Measurements from ENCODE around the gene PYGO2. TPM values are rescaled to one million over a fixed set of nuclear protein-coding genes. Genes with fewer than 3 reads are reported as not detected.

PYGO2 gene
- total RNA-seq, 2 experiments from 2014 or later = 21.2 to 21.8 TPM

DNA sequence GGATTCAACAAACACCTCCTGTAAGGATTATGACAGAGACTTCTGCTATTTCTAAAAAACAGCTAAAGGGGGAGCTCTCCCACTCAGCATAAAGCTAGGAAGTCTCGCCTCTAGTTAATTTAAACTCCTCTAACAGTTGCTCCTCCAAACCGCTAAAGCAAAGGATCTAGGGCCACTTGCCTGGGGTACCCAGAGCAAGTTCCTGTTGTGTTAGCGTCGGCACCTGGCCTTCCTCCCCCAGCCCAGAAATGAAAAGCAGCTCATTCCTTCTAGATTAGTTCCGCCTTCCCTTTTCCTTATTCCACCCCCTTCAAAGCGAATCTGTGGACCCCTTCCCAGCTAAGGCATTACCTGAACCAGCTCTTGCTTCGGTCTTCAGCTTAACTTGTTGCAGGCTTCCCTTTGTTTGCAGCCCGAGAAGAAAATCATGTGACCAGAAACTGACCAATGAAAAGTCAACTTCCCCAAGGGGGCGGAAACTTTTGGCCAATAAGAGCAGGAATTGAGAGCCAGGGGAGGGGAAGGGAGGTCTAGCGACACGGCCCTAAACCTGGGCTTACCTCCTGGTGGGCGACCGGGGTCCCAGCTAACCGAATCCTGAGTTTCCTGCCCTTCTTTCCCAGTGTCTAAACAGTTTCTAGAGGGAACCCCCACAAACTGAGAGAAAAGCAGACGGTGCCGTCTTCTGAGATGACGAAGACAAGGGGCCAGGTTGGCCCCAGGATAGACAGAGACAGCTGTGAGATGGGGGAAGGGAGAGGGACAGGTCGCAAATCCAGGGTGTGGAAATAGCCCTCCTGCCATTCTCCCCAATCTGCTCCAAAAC, 5.7 kb downstream of the PYGO2 start, which contains the start of gene PBXIP1:
PBXIP1 (minus strand) TSS at position 382 of the 826 bp plus-strand sequence. CDS start 2,378 bp downstream, outside the sequence.
- H3K27me3 Mint-ChIP-seq = no peaks in the 10 kb centered on the region
- DNase-seq (peak; percentile 86), ATAC-seq (peak; percentile 49)
- intact Hi-C loops (cut with micrococcal nuclease) = no loop called here
- H3K27ac Mint-ChIP-seq = peak within 1 kb of the TSS; percentile 97
- H3K9me3 Mint-ChIP-seq = no peaks in the 10 kb centered on the region
- peaks cover 69% of the 10 kb centered on the region for H3K4me1 Mint-ChIP-seq (ENCODE audit: low read depth)
- CTCF ChIA-PET = interaction anchor here (0.7 to 6.7 kb wide), 17 partner anchors 15 to 286 kb away, joined by 3 to 49 read pairs (median 4); partner anchors contain the start of genes ADAM15, KRTCAP2, LENEP and PMVK
- TF ChIP-seq, protein P1, sequence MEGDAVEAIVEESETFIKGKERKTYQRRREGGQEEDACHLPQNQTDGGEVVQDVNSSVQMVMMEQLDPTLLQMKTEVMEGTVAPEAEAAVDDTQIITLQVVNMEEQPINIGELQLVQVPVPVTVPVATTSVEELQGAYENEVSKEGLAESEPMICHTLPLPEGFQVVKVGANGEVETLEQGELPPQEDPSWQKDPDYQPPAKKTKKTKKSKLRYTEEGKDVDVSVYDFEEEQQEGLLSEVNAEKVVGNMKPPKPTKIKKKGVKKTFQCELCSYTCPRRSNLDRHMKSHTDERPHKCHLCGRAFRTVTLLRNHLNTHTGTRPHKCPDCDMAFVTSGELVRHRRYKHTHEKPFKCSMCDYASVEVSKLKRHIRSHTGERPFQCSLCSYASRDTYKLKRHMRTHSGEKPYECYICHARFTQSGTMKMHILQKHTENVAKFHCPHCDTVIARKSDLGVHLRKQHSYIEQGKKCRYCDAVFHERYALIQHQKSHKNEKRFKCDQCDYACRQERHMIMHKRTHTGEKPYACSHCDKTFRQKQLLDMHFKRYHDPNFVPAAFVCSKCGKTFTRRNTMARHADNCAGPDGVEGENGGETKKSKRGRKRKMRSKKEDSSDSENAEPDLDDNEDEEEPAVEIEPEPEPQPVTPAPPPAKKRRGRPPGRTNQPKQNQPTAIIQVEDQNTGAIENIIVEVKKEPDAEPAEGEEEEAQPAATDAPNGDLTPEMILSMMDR (IDR thresholded peaks at IDR 0.05) = peak; percentile 26
- peak within 1 kb of the TSS; percentile 91 for H3K4me3 Mint-ChIP-seq
- peaks cover 13% of the 10 kb centered on the region for H3K36me3 Mint-ChIP-seq (ENCODE audit: low read depth)
- POLR2A ChIA-PET = interaction anchor here (0.8 to 3.3 kb wide), 13 partner anchors 9 to 366 kb away, joined by 3 to 11 read pairs (median 4); partner anchors contain the start of genes FLAD1, PMVK and ZBTB7B

DNA sequence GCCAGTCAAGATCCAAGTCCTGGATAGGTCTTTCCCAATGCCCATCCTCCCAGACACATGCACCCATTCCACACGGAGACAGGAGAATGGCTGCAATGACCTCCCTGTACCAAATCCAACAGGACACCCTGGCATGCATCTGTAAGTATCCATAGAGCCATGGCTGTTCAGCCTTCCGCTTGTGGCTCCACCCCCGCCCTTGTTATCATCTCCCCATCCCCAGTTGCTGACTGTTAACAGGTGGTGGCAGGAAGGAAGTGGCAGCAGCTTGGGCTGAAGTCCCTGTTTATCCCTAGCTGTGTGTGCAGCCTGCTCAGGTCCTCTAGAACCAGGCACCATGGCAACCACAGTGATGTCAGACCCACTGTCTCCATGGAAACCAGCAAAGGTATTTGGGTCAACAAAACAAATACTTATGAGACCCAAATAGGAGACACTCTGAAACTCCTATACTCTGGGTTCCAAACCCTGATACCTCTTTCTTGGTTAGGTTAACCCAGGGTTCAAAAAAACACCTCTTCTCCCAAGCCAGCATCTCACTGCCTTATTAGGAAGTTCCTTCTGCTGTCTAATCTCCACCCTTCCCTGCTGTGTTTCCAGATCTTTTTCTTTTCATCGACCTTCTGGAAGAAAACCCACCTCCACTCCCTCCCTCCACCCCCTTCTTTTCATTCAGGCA, 6.4 kb downstream of the PYGO2 start:
- TF ChIP-seq, protein P1 (IDR thresholded peaks at IDR 0.05) = no peak
- ChIA-PET POLR2A (interaction anchor here (0.9 to 3.3 kb wide), 10 partner anchors 9 to 365 kb away, joined by 3 to 11 read pairs (median 5); partner anchors contain the start of genes FLAD1, PMVK and ZBTB7B), CTCF (interaction anchor here (0.7 to 6.7 kb wide), 15 partner anchors 15 to 285 kb away, joined by 3 to 49 read pairs (median 4); partner anchors contain the start of genes ADAM15, KRTCAP2, LENEP and PMVK)
- peaks cover 70% of the 10 kb centered on the region for H3K4me1 Mint-ChIP-seq (ENCODE audit: low read depth)
- H3K4me3 Mint-ChIP-seq = peak overlapping the region; percentile 91
- no peaks in the 10 kb centered on the region for H3K9me3 Mint-ChIP-seq
- H3K27ac Mint-ChIP-seq = peak overlapping the region; percentile 97
- intact Hi-C loops (cut with micrococcal nuclease) = no loop called here
- peaks cover 13% of the 10 kb centered on the region for H3K36me3 Mint-ChIP-seq (ENCODE audit: low read depth)
- ATAC-seq = peak; percentile 85
- peak; percentile 94 for DNase-seq
- H3K27me3 Mint-ChIP-seq = no peaks in the 10 kb centered on the region

DNA sequence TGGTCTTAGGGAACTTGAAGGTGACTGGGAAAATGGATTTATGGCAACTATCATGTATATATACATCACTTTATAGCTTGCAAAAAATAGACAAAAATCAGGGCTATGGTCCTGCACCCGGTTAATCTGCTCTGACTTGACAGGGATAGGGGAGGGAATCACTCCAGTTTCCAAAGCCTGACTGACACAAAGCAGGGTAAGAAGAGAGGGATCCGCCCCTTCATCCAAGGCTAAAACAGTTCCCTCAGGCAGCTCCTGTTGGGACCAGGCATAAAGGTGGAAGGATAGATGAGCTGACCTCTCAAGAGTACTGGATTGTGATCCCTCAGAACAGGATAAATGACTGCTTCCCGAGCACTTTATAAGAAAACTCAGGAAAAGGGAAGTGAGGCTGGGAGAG, 7.0 kb downstream of the PYGO2 start:
- H3K9me3 Mint-ChIP-seq = no peaks in the 10 kb centered on the region
- H3K4me1 Mint-ChIP-seq (ENCODE audit: low read depth) = peaks cover 67% of the 10 kb centered on the region
- H3K27me3 Mint-ChIP-seq = no peaks in the 10 kb centered on the region
- ChIA-PET POLR2A (interaction anchor here (1.4 to 3.3 kb wide), 4 partner anchors 18 to 165 kb away, joined by 3 to 11 read pairs (median 7); partner anchors contain the start of genes FLAD1 and PMVK), CTCF (interaction anchor here (1.6 to 6.7 kb wide), 7 partner anchors 16 to 107 kb away, joined by 3 to 49 read pairs (median 12); partner anchors contain the start of genes ADAM15, PMVK and SHC1)
- peaks cover 10% of the 10 kb centered on the region for H3K36me3 Mint-ChIP-seq (ENCODE audit: low read depth)
- intact Hi-C loops (cut with micrococcal nuclease) = no loop called here
- peak overlapping the region; percentile 91 for H3K4me3 Mint-ChIP-seq
- TF ChIP-seq, protein P1 (IDR thresholded peaks at IDR 0.05) = no peak
- peak overlapping the region; percentile 97 for H3K27ac Mint-ChIP-seq
- ATAC-seq (no peak), DNase-seq (no peak)

DNA sequence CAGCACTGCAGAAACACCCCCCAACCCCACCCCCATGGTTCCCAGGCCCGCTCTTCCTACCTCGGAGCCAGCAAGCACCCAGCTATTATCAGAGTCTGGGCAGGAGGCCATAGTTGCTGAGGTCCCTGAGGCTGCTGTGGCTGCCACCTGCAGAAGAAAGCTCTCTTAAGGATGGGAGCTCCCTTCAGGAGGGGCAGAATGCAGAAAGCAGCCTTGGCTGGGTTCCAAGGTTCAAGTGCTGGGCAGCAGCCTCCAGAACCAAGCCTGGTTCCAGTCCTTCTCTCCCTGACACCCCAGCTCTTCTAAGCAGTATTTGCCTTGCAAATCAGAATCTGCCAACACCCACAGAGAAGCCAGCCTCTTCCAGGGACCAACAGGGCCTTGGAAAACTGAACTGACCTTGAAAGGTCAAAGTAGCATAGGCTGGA, 8.0 kb downstream of the PYGO2 start:
- ChIA-PET CTCF (interaction anchor here (2.6 to 6.7 kb wide), 3 partner anchors 15 to 108 kb away, joined by 8 to 49 read pairs (median 37); partner anchors contain the start of gene PMVK), POLR2A (interaction anchor here (1.1 to 3.3 kb wide), 2 partner anchors 18 to 91 kb away, joined by 3 to 11 read pairs; no protein-coding TSS in a partner anchor)
- no peaks in the 10 kb centered on the region for H3K27me3 Mint-ChIP-seq
- no peaks in the 10 kb centered on the region for H3K9me3 Mint-ChIP-seq
- no peak for ATAC-seq
- DNase-seq = no peak
- peak overlapping the region; percentile 97 for H3K27ac Mint-ChIP-seq
- peaks cover 9% of the 10 kb centered on the region for H3K36me3 Mint-ChIP-seq (ENCODE audit: low read depth)
- TF ChIP-seq, protein P1 (IDR thresholded peaks at IDR 0.05) = no peak
- no peak overlapping the region for H3K4me3 Mint-ChIP-seq
- H3K4me1 Mint-ChIP-seq (ENCODE audit: low read depth) = peaks cover 69% of the 10 kb centered on the region
- intact Hi-C loops (cut with micrococcal nuclease) = no loop called here
